HG03135 (cell line): Measurements from ENCODE around the gene KCNN3.
"Not testable (repeated sequence)": the region's sequence is repeated elsewhere in the genome, so short reads cannot be mapped to it uniquely, and the experiment has no call there.

Source experiments
- ATAC-seq: cut with Tn5 transposase; IDR thresholded peaks from one replicate; pipeline ENCODE4 v1.9.1; 2021; ENCODE audit warnings: mild to moderate bottlenecking, moderate library complexity; ENCODE audit not compliant: unreplicated experiment

Gene KCNN3

DNA sequence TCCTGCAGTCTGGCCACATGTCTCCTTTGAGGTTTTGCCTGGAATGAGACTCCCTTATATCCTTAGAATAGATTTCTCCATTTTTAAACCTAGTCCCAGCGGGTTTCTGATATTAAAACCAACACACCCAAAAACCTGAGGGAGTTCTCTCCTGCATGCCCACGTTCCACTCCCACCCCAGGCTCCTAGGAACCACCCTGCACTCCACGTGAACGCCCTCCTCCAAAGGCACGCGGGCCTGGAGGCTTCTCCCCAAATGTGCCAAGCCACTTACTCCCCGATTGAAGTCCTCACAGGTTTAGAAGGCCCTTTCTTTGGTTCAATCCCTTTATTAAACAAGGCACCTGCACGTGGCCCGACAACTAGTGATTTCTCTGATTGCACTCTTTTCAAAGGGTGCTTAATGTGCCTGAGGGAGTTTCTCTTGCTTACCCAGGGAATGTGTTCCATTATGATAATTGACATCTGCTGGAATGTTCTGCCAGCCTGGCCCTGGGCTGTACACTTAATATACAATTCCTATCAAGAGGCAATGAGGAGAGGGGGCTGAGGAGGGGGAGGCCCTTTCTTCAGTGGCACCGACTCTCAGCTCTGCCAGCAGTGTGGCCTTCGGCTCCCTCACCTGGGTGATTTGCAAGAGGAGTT is 157.8 kb downstream of the KCNN3 start:
- no peak for ATAC-seq

DNA sequence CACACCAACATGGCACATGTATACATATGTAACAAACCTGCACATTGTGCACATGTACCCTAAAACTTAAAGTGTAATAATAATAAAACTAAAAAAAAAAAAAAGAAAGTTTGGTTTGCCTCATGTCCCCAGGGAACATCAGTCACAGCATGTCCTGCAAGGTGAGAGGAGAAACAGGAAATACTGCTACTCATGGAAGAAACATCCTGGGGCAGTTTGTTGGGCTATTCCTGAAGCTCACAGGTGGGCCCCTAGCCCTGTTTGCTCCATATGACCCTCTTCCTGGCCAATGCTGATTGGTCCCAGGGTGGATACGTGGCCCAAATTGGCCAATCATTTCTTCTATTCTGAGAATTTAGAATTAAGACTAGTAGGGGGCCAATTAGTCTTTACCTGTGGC is 158.7 kb downstream of the KCNN3 start:
- no peak for ATAC-seq

DNA sequence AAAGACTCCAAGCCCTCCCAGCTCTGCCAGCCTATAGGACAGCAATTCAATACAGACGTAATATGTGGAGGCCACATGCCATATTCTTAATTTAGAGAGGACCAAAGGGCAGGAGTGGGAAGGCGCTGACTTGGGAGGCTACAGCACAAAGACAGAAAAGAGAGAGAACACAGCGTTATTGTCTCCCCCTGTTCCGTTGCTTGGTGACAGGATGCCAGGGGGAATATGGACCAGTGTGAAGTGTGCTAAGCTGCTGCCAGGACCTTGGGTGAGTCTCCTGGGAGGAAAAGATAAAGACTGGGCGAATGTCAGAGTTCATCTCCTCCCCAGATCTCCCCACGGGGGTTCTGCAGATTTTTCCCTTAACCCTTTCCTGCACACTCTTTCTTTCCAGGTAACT is 160.0 kb downstream of the KCNN3 start:
- no peak for ATAC-seq

DNA sequence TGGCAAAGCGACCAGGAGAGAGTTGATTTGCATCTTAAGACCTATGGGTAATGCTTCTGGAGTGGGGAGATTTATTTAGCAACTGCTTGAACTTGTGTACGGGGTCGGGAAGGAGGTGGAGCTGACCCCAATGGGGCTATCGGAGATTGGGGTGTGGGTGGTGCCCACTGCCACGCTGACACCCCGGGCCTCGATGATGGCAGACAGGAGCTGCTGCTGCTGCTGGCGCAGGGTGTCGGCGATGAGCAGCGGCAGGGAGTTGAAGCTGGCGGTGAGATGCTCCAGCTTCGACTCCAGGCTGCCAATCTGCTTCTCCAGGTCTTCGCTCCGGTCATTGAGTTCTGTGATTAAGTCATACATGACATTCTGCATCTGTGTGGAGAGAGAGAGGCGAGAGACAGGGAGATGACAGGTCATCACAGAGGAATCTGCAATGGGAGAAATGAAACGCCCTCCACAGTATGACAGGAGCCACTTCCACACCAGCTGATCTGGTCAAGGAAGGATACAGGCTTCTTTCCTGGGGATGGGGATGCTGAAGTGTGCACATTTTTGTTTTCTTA is 162.1 kb downstream of the KCNN3 start:
- no peak for ATAC-seq

DNA sequence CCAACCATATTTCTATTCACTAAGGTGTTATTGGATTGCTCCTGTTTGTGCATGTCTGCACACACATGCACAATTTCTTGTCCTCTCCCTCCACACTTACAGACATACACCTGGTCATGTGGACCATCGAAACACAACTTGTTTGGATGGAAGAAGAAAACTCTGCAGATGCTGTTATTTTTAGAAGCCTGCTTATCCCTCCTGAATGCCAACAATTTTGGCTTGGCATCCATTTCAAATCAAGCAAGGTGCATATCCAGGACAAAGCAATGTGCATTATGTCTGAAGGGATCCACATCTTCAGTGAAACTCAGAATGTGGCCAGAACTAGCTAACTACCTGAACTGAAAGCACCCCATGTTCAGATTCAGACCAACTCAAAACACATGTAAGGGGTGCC is 163.2 kb downstream of the KCNN3 start:
- no peak for ATAC-seq

DNA sequence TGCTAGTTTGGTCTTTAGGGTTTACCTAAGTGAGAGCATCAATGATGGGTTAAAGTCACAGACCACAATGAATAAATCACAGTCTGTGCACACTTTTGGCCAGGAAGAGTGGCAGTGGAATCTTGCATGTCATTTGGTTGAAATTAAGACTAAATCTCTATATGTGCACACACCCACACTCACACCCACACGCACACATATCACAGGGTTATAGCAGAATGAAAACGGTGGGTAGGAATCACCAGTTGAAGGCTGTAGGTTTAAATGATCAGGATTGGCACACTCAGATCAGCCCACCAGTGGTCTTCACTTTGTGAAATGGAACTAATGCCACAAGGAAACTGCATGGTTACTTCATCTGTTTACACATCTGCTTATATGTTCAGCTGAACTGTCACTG is 164.5 kb downstream of the KCNN3 start:
- ATAC-seq: no peak

DNA sequence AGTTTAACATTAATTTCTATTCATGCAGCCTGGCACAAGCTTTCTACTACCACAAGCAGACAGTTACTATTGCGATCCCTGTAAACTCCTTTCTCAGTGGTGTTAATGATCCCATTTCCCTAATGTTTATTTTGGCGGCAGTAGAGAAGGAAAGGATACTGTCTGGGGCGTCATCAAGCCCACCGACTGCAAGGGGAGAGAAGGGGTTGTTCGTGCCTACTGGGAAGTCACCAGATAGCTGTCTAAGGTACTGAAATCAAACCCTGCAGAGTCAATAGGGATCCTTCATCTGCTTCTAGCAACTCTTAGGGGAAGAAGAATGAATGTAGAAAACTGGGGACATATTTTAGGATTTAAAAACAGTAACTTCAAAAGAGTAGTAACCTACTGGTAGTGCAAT is 166.9 kb downstream of the KCNN3 start:
- no peak for ATAC-seq

DNA sequence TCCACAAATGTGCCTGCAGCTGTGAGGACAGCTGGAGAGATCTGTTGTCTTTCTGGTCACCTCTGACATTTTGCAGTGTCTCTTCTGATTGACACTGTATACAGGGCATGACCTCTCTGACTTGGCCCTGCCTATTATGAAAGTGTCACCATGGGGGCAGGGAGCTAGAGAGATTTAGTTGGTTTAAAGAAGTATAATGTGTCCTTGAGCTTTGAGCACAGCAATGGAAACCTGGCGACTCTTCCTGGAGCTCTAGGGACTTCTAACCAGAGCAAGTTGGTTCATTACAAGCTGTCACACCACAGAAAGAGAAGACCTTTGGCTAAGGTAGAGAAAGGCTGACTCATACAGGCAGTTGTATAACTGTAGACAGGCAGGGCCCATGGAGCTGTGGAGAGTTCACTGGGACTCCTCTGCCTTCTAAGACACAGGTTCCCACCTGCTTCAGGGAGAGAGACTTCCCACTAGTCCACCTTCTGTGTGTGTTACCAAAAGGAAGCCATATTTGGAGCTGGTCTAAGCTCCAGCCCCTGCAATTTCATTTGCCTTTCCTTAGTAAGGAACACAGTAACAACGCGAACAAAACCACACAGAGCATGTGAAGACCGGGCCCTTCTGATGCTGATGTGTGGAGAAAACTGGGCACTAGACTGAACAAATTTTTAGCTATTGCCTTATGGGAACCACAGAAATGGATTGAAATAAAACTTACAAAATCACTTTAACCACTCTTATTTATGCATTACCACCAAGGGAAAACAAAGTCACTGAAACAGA is 171.6 kb downstream of the KCNN3 start:
- ATAC-seq: no peak

DNA sequence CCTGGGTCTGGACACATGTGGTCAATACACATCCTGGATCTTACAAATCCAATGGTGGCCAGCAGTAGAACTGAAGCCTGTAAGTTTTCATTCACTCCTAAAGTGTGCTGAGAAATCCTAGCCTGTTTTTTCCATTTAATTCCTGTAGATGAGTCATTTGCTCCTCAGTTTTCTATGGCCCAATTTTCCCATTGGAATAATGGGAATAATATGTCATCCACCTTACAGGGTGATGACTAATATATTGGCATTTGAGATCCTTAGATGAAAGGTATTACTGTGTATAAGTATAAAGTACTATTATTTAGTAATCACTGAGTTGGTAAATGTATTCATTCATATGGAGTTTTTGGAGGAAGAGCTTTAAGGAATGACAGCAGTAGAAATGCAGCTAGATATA is 172.4 kb downstream of the KCNN3 start:
- no peak for ATAC-seq

DNA sequence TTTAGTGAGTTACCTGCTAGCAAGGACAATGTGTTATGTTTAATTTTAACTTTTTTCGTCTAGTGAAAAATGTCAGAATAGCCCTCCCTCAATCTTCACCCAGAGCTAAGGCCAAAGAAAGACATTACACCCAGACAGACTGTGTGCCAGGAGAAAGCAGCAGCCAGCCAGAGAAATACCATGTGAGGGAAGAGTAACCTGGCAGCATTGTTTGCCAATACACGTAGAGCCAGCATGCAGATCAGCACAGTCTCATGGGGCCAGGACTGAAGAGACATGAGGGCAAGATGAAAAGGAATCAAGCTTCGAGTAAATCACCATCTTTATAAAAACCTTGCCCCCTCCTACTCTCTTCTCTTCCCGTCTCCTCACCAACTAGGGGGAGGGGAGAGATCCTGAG is 173.6 kb downstream of the KCNN3 start:
- no peak for ATAC-seq

DNA sequence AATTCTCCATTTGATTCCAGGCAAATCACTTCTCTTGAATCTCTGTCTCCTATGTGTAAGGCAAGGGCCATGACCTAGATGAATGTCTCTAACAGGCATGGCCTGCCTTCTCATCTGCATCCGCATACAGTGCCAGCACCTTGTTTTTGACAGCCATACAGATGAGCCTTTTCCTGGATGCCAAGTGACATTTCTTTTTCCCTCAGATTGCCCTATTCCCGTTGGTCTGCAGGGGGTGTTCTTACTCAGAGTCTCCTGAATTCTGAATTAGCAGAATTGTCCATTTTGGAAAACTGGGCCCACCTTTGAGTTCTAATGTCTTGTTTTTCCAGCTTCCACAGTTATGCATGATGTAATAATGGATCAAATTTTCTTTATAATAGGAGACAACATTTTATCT is 174.1 kb downstream of the KCNN3 start:
- ATAC-seq: no peak

DNA sequence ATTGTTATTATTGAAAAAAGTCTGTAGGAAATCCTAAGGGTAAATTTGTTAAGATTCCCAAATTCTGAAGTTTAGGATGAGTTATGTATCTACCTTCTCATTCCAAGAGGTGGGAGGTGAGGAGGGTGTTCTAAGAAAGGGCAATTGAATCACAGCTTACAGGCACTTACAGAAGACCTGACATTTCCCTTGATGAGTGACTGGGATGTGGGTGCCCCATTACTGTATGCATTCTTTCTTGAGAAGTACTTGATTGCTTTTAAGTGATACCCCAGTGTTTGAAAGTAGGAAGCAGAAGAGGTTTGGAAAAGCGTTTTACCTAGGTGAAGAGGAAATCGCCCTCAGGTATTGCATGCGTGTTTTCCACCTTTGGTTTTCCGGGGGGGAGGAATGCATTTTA is 175.1 kb downstream of the KCNN3 start:
- ATAC-seq: no peak

DNA sequence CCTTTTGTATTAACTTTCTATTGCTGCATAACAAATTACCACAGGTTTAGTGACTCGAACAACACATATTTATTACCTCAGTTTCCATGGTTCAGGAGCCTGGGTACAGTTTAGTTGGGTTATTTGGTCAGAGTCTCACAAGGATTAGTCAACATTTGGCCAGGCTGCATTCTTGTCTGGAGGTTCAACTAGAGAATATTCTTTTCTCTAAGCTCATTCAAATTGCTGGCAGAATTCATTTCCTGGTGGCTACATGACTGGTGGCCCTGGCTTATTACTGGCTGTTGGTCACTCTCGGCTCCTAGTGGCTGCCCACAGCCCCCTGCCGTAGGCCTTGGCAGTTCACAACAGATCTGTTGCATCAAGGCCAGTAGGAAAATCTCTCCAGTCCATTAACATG is 181.0 kb downstream of the KCNN3 start:
- no peak for ATAC-seq

DNA sequence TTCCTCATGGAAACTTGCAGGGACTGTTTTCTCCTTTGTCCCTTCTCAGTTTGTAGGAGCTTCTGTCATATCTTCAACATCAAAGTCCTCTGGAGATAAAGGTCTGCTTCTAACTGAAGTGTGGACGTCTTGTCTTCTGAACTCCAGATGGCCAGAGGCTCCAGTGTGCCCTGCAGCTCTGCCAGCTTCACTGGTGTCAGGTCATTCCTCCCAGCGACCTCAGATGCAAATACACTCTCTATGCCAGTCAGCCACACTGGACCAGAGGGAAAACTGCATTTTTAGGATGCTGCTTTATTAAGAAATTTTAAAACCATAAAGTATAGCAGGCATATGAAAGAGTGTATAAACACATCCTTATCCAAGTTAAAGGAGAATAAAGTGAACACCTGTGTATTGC is 183.6 kb downstream of the KCNN3 start:
- no peak for ATAC-seq

DNA sequence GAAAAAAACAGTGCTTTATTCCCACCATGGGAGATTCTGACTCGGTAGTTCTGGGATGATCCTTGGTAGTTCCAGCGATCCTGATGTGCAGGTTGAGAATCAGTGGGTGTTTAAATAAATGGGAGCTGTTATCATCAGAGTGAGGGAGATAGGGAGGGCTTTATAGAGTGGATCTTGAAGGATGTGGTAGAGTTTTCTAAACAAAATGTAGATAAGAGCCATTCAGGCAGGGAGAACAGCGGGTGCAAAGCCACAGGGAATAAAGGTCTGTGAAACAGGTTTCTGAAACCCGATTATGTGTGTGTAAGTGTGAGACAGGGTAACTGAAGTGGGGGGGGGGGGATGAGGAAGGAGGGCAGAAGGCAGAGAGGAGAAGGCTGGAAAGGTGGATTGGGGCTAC is 186.3 kb downstream of the KCNN3 start:
- ATAC-seq: no peak

DNA sequence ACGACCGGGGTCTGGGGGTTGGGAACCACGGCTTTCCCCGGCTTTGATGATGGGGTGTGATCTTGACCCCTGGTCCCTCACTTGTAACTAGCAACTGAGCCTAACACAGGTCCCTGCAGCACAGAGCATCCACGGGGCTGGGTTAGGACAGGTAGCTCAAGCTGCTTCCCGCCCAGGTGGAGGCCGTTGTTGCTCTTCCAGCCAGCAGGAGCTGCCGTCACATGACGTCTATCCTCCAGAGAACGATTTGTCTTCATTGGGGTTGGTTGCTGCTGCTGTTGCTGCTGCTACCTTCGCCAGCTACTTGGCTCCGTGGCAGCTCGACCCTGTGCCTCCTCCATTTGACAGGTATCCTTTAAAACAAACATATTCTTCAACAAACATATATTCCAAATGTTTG is 187.8 kb downstream of the KCNN3 start:
- no peak for ATAC-seq

DNA sequence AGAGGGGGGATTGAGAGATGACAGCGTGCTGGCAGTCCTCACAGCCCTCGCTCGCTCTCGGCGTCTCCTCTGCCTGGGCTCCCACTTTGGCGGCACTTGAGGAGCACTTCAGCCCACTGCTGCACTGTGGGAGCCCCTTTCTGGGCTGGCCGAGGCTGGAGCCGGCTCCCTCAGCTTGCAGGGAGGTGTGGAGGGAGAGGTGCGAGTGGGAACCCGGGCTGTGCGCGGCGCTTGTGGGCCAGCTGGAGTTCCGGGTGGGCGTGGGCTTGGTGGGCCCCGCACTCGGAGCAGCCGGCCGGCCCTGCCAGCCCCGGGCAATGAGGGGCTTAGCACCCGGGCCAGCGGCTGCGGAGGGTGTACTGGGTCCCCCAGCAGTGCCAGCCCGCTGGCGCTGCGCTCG is 192.2 kb downstream of the KCNN3 start:
- not testable (repeated sequence) for ATAC-seq

DNA sequence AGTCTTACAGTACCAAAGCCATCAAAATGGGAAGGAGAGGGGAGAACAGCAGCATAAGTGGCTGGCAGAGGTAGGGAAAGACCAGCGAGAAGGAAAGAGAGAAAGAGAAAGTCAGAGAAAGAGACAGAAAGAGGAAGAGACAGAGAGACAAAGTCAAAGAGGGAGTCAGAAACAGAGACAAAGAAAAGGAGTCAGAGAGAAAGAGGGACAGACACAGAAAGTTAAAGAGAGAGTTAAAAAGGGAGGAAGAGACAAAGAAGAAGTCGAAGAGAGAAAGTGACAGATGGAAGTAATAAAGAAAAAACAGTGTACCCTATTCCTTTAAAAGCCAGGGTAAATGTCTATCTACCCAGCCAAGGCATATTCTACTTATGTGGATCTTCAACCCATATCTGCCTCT is 193.2 kb downstream of the KCNN3 start:
- ATAC-seq: not testable (repeated sequence)

DNA sequence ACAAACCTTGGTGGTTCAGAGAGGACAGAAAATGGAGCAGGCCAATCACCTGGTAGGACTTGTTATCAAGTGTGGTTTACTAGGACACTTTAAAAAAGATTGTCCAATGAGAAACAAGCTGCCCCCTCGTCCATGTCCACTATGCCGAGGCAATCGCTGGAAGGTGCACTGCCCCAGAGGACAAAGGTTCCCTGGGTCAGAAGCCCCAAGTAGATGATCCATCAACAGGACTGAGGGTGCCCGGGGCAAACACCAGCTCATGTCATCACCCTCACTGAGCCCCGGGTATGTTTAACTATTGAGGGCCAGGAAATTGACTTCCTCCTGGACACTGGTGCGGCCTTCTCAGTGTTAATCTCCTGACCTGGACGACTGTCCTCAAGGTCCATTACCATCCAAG is 195.6 kb downstream of the KCNN3 start:
- not testable (repeated sequence) for ATAC-seq

DNA sequence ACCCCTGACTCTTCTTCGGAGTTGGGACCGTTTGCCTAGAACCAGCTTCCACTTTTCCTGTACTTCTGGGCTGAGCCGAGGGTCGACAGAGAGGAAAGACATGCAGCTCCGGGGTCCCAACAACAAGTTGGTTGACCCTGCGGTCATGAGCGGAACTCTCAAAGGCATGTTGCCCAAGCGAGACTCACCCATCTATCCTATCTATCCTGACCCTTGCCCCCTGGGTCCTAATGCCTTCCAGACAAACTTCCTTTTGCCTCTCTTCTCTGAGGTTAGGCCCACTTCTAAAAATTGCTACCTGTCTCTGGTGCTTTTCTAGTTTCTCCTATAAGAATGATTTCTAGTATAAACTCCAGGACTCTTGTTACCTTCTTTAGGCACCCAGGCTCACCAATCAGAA is 197.8 kb downstream of the KCNN3 start:
- not testable (repeated sequence) for ATAC-seq

DNA sequence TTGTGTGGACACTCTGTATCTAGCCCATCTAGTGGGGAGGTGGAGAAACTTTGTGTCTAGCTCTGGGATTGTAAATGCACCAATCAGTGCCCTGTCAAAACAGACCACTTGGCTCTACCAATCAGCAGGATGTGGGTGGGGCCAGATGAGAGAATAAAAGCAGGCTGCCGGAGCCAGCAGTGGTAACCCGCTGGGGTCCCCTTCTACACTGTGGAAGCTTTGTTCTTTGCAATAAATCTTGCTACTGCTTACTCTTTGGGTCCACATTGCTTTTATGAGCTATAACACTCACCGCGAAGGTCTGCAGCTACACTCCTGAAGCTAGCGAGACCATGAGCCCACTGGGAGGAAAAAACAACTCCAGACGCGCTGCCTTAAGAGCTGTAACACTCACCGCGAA is 198.7 kb downstream of the KCNN3 start:
- ATAC-seq: not testable (repeated sequence)
